ENCODE measurements around the gene DOCK10. TPM values are rescaled to one million over a fixed set of nuclear protein-coding genes. Genes with fewer than 3 reads are reported as not detected.

Gene DOCK10
- total RNA-seq, 2 experiments from 2014 or later, result 223 to 239 TPM

DNA sequence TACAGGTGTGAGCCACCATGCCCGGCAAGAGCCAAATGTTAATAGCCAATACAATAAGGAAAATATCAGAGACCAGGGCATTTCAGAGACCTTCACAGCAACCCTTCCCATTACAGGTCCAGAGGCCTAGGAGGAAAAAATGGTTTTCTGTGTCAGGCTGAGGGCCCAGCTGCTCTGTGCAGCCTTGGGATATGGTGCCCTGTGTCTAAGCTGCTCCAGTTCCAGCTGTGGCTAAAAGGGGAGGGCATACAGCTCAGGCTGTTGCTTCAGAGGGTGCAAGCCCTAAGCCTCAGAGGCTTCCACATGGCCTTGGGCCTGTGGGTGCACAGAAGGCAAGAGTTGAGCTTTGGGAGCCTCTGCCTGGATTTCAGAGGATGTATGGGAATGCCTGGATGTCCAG, 306.0 kb downstream of the DOCK10 start:
- Mint-ChIP-seq H3K27ac (no peak overlapping the region), H3K4me1 (no peaks in the 10 kb centered on the region), H3K27me3 (peaks cover 3% of the 10 kb centered on the region), H3K9me3 (peaks cover 21% of the 10 kb centered on the region), H3K36me3 (ENCODE audit: low read depth) (no peaks in the 10 kb centered on the region), H3K4me3 (no peak overlapping the region)
- ChIA-PET POLR2A (no interaction called here), CTCF (no interaction called here)
- no peak for DNase-seq

GRCh38 chr2:224734949-224735348, 307.3 kb downstream of the DOCK10 start:
- no peak overlapping the region for H3K27ac Mint-ChIP-seq
- H3K27me3 Mint-ChIP-seq, result peaks cover 9% of the 10 kb centered on the region
- H3K4me1 Mint-ChIP-seq, result no peaks in the 10 kb centered on the region
- no peaks in the 10 kb centered on the region for H3K36me3 Mint-ChIP-seq (ENCODE audit: low read depth)
- DNase-seq, result no peak
- ChIA-PET CTCF (no interaction called here), POLR2A (no interaction called here)
- H3K4me3 Mint-ChIP-seq, result no peak overlapping the region
- peaks cover 21% of the 10 kb centered on the region for H3K9me3 Mint-ChIP-seq

DNA sequence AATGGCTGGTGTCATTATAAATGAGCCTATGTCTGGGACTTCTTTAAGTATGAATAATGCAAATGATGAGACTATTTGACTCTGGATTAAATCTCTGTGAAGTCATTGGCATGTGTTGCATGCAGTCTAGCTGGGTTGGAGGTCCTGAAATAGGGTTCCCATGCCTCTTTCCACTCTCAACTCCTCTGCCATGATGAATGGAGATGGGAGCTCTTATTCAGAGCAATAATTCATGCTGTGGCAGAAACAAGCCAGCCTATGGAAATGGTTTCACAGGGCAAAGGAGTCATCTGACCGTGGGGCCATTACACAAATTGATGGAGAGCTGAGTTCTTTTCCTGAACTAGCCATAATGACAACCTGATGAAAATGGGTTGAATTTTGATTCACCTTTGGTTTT, 310.6 kb downstream of the DOCK10 start:
- Mint-ChIP-seq H3K27ac (no peak overlapping the region), H3K36me3 (ENCODE audit: low read depth) (no peaks in the 10 kb centered on the region), H3K4me3 (no peak overlapping the region), H3K4me1 (no peaks in the 10 kb centered on the region), H3K27me3 (peaks cover 9% of the 10 kb centered on the region), H3K9me3 (peaks cover 14% of the 10 kb centered on the region)
- ChIA-PET CTCF (no interaction called here), POLR2A (no interaction called here)
- DNase-seq, result no peak

- DNase-seq, result no peak
- no peaks in the 10 kb centered on the region for H3K36me3 Mint-ChIP-seq (ENCODE audit: low read depth)
- H3K27ac Mint-ChIP-seq, result no peak overlapping the region
- H3K27me3 Mint-ChIP-seq, result peaks cover 11% of the 10 kb centered on the region
- H3K4me3 Mint-ChIP-seq, result no peak overlapping the region
- ChIA-PET CTCF (no interaction called here), POLR2A (no interaction called here)
- H3K4me1 Mint-ChIP-seq, result no peaks in the 10 kb centered on the region
- H3K9me3 Mint-ChIP-seq, result peaks cover 3% of the 10 kb centered on the region
Measured at GRCh38 chr2:224729435-224729834, 312.8 kb downstream of the DOCK10 start.

DNA sequence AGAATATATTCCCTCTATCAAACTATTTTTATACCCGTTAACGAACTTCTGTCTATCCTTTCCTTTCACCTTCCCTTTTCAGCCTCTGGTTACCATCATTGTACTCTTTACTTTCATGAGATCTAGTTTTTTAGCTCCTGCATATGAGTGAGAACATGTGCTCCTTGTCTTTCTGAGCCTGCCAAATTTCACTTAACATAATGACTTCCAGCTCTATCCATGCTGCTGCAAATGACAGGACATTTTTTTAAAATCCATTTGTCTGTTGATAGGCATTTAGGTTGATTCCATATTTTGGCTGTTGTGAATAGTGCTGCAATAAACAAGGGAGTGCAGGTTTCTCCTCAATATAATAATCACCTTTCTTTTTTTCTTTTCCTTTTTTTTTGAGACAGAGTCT, 317.9 kb downstream of the DOCK10 start:
- H3K36me3 Mint-ChIP-seq (ENCODE audit: low read depth), result no peaks in the 10 kb centered on the region
- H3K4me3 Mint-ChIP-seq, result no peak overlapping the region

GRCh38 chr2:224723586-224724217, 318.6 kb downstream of the DOCK10 start:
- POLR2A ChIA-PET, result no interaction called here
- no peak overlapping the region for H3K27ac Mint-ChIP-seq
- CTCF ChIA-PET, result no interaction called here

More for the DNA sequence above, 317.9 kb downstream of the DOCK10 start:
- H3K9me3 Mint-ChIP-seq, result peaks cover 3% of the 10 kb centered on the region
- POLR2A ChIA-PET, result no interaction called here
- H3K4me1 Mint-ChIP-seq, result no peaks in the 10 kb centered on the region
- no peak overlapping the region for H3K27ac Mint-ChIP-seq
- H3K27me3 Mint-ChIP-seq, result peaks cover 3% of the 10 kb centered on the region
- CTCF ChIA-PET, result no interaction called here
- DNase-seq, result no peak

GRCh38 chr2:224722770-224723169, 319.5 kb downstream of the DOCK10 start:
- Mint-ChIP-seq H3K4me3 (no peak overlapping the region), H3K4me1 (no peaks in the 10 kb centered on the region)

More at GRCh38 chr2:224723586-224724217, 318.6 kb downstream of the DOCK10 start:
- Mint-ChIP-seq H3K4me1 (no peaks in the 10 kb centered on the region), H3K9me3 (peaks cover 3% of the 10 kb centered on the region), H3K27me3 (peaks cover 3% of the 10 kb centered on the region), H3K4me3 (no peak overlapping the region), H3K36me3 (ENCODE audit: low read depth) (no peaks in the 10 kb centered on the region)
- no peak for DNase-seq

DNA sequence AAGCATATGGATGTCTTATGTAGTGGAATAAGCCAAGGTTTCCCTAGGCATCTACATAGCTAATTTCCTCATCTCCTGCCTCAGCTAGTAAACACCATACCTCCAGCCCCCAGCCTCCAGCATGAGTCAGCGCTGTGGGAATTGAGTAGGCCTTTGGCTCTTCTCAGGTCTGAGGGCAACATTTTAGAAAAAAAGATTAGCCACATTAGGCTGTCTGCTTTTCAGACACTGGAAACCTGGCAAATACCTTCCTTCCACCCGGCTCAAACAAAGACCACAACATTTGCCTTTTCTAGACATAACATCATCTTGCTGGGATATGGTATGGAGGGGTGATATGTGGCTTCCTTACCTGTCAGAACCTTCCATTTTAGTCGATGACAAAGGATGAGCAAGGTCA, 320.0 kb downstream of the DOCK10 start:
- Mint-ChIP-seq H3K27ac (no peak overlapping the region), H3K36me3 (ENCODE audit: low read depth) (no peaks in the 10 kb centered on the region), H3K4me1 (no peaks in the 10 kb centered on the region), H3K27me3 (peaks cover 3% of the 10 kb centered on the region), H3K9me3 (no peaks in the 10 kb centered on the region), H3K4me3 (no peak overlapping the region)
- POLR2A ChIA-PET, result no interaction called here
- CTCF ChIA-PET, result no interaction called here
- no peak for DNase-seq

More at GRCh38 chr2:224722770-224723169, 319.5 kb downstream of the DOCK10 start:
- H3K9me3 Mint-ChIP-seq, result no peaks in the 10 kb centered on the region
- no peak overlapping the region for H3K27ac Mint-ChIP-seq
- POLR2A ChIA-PET, result no interaction called here
- CTCF ChIA-PET, result no interaction called here
- H3K36me3 Mint-ChIP-seq (ENCODE audit: low read depth), result no peaks in the 10 kb centered on the region
- H3K27me3 Mint-ChIP-seq, result peaks cover 3% of the 10 kb centered on the region
- no peak for DNase-seq

DNA sequence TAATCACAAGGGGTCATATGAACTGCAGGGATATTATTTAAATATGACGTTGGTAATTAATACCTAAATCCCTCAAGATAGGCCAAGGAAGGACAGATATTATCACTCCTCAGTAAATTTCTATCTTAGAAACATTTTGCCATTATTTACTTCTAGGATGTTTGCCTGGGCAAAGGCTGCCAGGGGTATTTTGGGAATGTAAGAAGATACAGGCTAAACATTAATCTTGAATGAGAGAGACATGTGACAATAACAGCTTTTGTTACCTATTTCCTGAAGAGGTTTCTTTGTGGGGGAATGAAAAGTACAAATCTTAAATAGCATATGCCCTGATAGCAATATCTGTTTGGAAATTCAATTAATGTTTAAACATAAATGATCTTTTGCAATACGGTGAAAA, 325.3 kb downstream of the DOCK10 start:
- H3K4me1 Mint-ChIP-seq, result no peaks in the 10 kb centered on the region
- ChIA-PET POLR2A (no interaction called here), CTCF (no interaction called here)
- H3K27me3 Mint-ChIP-seq, result peaks cover 3% of the 10 kb centered on the region
- no peak overlapping the region for H3K27ac Mint-ChIP-seq
- no peaks in the 10 kb centered on the region for H3K36me3 Mint-ChIP-seq (ENCODE audit: low read depth)
- DNase-seq, result no peak
- no peaks in the 10 kb centered on the region for H3K9me3 Mint-ChIP-seq
- H3K4me3 Mint-ChIP-seq, result no peak overlapping the region

DNA sequence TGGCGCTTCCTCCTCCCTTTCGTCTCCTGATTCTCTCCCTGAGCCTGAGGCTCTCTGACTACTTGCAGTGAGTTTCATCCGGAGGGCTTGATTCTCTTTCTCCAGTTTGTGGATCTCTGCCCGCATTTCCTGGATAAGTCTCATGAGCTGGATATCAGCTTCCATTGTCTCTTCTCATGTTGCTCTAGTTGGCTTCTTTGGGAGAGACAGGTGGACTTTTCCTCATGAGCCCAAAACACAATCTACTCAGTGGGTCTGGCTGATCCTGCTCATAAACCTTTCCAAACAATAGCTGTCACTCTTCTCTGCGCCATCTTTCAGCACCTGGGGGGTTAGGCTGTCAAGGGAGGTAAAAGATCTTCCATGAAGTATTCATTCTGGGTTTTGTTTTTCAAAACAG, 326.1 kb downstream of the DOCK10 start, which contains the start of gene CCDC195:
Gene CCDC195, minus strand, starts transcription at position 165 of the 400 bp plus-strand sequence. Its CDS starts 0 bp downstream, at position 165.
- Mint-ChIP-seq H3K36me3 (ENCODE audit: low read depth) (no peaks in the 10 kb centered on the region), H3K27ac (no peak within 1 kb of the TSS), H3K9me3 (no peaks in the 10 kb centered on the region), H3K4me3 (no peak within 1 kb of the TSS), H3K4me1 (no peaks in the 10 kb centered on the region), H3K27me3 (peaks cover 7% of the 10 kb centered on the region)
- CTCF ChIA-PET, result no interaction called here
- DNase-seq, result no peak
- POLR2A ChIA-PET, result no interaction called here

Measured in activated CD4-positive, alpha-beta memory T cell treated with anti-CD3 and anti-CD28 coated beads, Interleukin-2, amount 10 ng/mL, durations not matched to agents 7 days and 5 days (primary cell).